Vagina (tissue), 2 donors: ENCODE measurements around the gene ASB3. TPM values are rescaled to one million over a fixed set of nuclear protein-coding genes. Genes with fewer than 3 reads are reported as not detected.
"Not testable (repeated sequence)": the region's sequence is repeated elsewhere in the genome, so short reads cannot be mapped to it uniquely, and the experiment has no call there.

Experiments used
- DNase-seq, 2 donors: peaks; one replicate each; pipeline ENCODE4 v3.0.0-alpha.2; 2017; ENCODE audit errors: extremely low spot score in 2 of 2
- H3K27ac ChIP-seq: fragments of 200-600 bp; sonication (generic); one replicate; pipeline ENCODE4 v1.5.1; 2019
- H3K27me3 ChIP-seq: fragments of 200-600 bp; sonication (generic); one replicate; pipeline ENCODE4 v1.5.1; 2019
- H3K36me3 ChIP-seq, 2 donors: fragments of 200-600 bp; sonication (generic); one replicate each; pipeline ENCODE4 v1.5.1; 2017 to 2019
- H3K4me1 ChIP-seq: fragments of 200-600 bp; sonication (generic); one replicate; pipeline ENCODE4 v1.5.1; 2019
- H3K4me3 ChIP-seq, 2 donors: fragments of 200-600 bp; sonication (generic); 1 replicate in 1 of 2; 2 replicates in 1 of 2; pipeline ENCODE4 v1.5.1; 2016 to 2019
- H3K9me3 ChIP-seq: fragments of 200-600 bp; sonication (generic); one replicate; pipeline ENCODE4 v1.5.1; 2019
- POLR2A ChIP-seq, 2 donors: fragments of 450-650 bp; IDR thresholded peaks; one replicate each; pipeline ENCODE4 v1.6.1; 2017; ENCODE audit warnings: antibody characterized with exemption in 2 of 2, mild to moderate bottlenecking in 2 of 2, moderate library complexity in 2 of 2
- POLR2AphosphoS5 ChIP-seq, 2 donors: sonication (generic); formaldehyde crosslinking; IDR thresholded peaks; one replicate each; pipeline ENCODE4 v1.9.0; 2017; ENCODE audit warnings: antibody characterized with exemption in 2 of 2, mild to moderate bottlenecking in 2 of 2, low read depth in 1 of 2; ENCODE audit not compliant: insufficient read depth in 1 of 2
- intact Hi-C: fragments of 100-400 bp; cut with DNase I; formaldehyde crosslinking; loops from one replicate; pipeline ENCODE4 v1.15.1; 2023
- total RNA-seq: library from RNA; depleted of rRNA; stranded (reverse); fragments of >200 nt; gene quantifications from one replicate; pipeline ENCODE4 v1.2.3, GENCODE V29; 2016
- TF ChIP-seq, protein P1 (sequence below), 3 experiments: fragments of 450-650 bp in 2 of 3; fragments of 200-600 bp in 1 of 3; sonication (generic) in 1 of 3; IDR thresholded peaks; one replicate each; pipeline ENCODE4 v1.5.1; 2017 to 2019; ENCODE audit warnings: antibody characterized with exemption in 3 of 3, mild to moderate bottlenecking in 2 of 3, moderate library complexity in 2 of 3

The ASB3 gene
- total RNA-seq, 1 donor from 2014 or later = 13.5 TPM

DNA sequence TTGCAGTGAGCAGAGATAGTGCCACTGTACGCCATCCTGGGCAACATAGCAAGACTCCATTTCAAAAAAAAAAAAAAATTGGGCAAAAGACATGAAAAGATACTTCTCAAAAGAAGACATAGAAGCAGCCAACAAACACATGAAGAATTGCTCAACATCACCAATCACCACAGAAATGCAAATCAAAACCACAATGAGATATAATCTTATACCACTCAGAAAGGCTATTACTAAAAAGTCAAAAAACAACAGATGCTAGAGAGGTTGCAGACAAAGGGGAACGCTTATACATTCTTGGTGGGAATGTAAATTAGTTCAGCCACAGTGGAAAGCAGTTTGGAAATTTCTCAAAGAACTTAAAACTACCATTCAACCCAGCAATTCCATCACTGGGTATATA lies 62.2 kb downstream of the ASB3 start:
- TF ChIP-seq POLR2AphosphoS5 (IDR thresholded peaks at IDR 0.05; ENCODE audit: insufficient read depth in 1 of 2, low read depth in 1 of 2) (no peak), POLR2A (IDR thresholded peaks at IDR 0.05) (no peak)
- TF ChIP-seq, protein P1, sequence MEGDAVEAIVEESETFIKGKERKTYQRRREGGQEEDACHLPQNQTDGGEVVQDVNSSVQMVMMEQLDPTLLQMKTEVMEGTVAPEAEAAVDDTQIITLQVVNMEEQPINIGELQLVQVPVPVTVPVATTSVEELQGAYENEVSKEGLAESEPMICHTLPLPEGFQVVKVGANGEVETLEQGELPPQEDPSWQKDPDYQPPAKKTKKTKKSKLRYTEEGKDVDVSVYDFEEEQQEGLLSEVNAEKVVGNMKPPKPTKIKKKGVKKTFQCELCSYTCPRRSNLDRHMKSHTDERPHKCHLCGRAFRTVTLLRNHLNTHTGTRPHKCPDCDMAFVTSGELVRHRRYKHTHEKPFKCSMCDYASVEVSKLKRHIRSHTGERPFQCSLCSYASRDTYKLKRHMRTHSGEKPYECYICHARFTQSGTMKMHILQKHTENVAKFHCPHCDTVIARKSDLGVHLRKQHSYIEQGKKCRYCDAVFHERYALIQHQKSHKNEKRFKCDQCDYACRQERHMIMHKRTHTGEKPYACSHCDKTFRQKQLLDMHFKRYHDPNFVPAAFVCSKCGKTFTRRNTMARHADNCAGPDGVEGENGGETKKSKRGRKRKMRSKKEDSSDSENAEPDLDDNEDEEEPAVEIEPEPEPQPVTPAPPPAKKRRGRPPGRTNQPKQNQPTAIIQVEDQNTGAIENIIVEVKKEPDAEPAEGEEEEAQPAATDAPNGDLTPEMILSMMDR (IDR thresholded peaks at IDR 0.05) = no peak
- no peaks in the 10 kb centered on the region for H3K36me3 ChIP-seq
- no peak overlapping the region for H3K4me3 ChIP-seq
- H3K9me3 ChIP-seq = no peaks in the 10 kb centered on the region
- intact Hi-C loops = no loop called here
- DNase-seq = no peak
- no peak overlapping the region for H3K27ac ChIP-seq
- H3K27me3 ChIP-seq = no peaks in the 10 kb centered on the region
- H3K4me1 ChIP-seq = no peaks in the 10 kb centered on the region

DNA sequence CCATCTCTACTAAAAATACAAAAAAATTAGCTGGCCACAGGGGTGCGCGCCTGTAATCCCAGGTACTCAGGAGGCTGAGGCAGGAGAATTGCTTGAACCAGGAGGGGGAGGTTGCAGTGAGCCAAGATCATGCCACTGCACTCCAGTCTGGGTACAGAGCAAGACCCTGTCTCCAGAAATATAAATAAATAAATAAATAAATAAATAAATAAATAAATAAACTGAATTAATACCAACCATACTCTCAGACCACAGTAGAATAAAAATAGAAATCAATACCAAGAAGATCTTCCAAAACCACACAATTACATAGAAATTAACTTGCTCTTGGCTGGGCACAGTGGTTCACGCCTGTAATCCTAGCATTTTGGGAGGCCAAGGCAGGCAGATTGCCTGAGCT lies 65.8 kb downstream of the ASB3 start:
- H3K27ac ChIP-seq, H3K36me3 ChIP-seq, DNase-seq, H3K9me3 ChIP-seq, H3K4me3 ChIP-seq, H3K4me1 ChIP-seq, H3K27me3 ChIP-seq, intact Hi-C loops: not testable (repeated sequence)

DNA sequence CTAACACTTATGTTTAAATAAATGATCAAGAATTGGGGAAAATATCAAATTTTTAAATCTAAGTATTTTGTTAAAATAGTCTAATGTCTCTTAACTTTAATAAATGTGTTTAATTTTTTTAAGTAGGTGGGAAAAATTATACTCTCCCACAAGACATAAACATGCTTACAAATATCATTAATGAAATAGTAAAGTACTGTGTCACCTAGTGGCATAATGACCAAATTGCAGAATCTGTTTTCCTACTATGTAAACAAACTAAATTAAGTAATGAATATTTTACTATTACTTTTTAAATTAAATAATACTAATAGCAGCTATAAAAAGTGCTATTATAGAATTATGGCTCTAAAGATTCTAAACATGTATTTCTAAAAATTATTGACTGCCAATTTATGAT lies 71.2 kb downstream of the ASB3 start:
- peaks cover 0 to 10% of the 10 kb centered on the region in 2 donors for H3K36me3 ChIP-seq
- no peaks in the 10 kb centered on the region for H3K9me3 ChIP-seq
- no peak for TF ChIP-seq POLR2A (IDR thresholded peaks at IDR 0.05)
- no peak for TF ChIP-seq POLR2AphosphoS5 (IDR thresholded peaks at IDR 0.05; ENCODE audit: insufficient read depth in 1 of 2, low read depth in 1 of 2)
- TF ChIP-seq, protein P1 (IDR thresholded peaks at IDR 0.05) = no peak
- H3K4me1 ChIP-seq = no peaks in the 10 kb centered on the region
- no peaks in the 10 kb centered on the region for H3K27me3 ChIP-seq
- no peak overlapping the region for H3K4me3 ChIP-seq
- no peak for DNase-seq
- H3K27ac ChIP-seq = no peak overlapping the region
- intact Hi-C loops = no loop called here

DNA sequence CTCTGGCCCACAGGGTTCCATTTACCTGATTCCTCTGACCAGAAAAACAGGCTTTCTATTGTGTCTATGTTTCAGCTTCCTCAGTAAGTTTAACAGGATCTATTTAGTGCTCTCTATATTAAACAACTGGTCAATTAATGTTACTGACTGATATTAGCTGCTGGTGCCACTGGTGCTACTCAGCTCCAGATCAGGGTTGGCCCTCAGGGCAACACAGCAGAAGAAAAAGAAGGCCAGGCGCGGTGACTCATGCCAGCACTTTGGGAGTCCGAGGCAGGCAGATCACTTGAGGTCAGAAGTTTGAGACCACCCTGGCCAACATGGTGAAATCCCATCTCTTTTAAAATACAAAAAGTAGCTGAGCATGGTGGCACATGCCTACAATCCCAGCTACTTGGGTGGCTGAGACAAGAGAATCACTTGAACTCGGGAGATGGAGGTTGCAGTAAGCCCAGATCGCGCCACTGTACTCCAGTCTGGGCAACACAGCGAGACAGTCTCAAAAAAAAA lies 75.4 kb downstream of the ASB3 start:
- TF ChIP-seq, protein P1 (IDR thresholded peaks at IDR 0.05) = no peak
- TF ChIP-seq POLR2A (IDR thresholded peaks at IDR 0.05) = no peak
- no peak for TF ChIP-seq POLR2AphosphoS5 (IDR thresholded peaks at IDR 0.05; ENCODE audit: insufficient read depth in 1 of 2, low read depth in 1 of 2)
- intact Hi-C loops = no loop called here
- Histone ChIP-seq H3K27me3 (no peaks in the 10 kb centered on the region), H3K9me3 (no peaks in the 10 kb centered on the region), H3K4me1 (no peaks in the 10 kb centered on the region), H3K36me3 (peaks cover 0 to 28% of the 10 kb centered on the region in 2 donors), H3K27ac (no peak overlapping the region), H3K4me3 (no peak overlapping the region)
- no peak for DNase-seq

DNA sequence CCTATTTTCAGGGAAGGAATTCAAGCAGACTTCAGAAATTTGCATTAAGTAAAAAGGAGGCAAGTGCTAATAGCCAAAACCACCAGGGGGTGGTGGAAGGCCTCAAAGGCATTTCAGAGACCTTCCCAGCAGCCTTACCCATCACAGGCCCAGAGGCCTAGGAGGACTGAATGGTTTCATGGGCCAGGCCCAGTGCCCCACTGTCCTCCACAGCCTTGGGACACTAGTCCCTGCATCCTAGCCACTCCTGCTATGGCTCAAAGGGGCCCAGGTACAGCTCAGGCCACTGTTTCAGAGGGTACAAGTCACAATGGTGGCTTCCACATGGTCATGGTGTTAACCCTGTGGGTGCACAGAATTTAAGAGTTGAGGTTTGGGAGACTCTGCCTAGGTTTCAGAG lies 77.8 kb downstream of the ASB3 start:
- intact Hi-C loops = no loop called here
- TF ChIP-seq POLR2A (IDR thresholded peaks at IDR 0.05) (no peak), POLR2AphosphoS5 (IDR thresholded peaks at IDR 0.05; ENCODE audit: insufficient read depth in 1 of 2, low read depth in 1 of 2) (no peak)
- TF ChIP-seq, protein P1 (IDR thresholded peaks at IDR 0.05) = no peak
- Histone ChIP-seq H3K4me3 (no peak overlapping the region), H3K9me3 (no peaks in the 10 kb centered on the region), H3K4me1 (no peaks in the 10 kb centered on the region), H3K27me3 (no peaks in the 10 kb centered on the region), H3K27ac (no peak overlapping the region), H3K36me3 (peaks cover 0 to 19% of the 10 kb centered on the region in 2 donors)
- DNase-seq = no peak
